Epithelial cell of prostate (primary cell): ENCODE data around the gene SLC11A2.
A peak's percentile ranks its signal among the peaks of the same experiment; 100 is the strongest.
"Not testable (repeated sequence)": the region's sequence is repeated elsewhere in the genome, so short reads cannot be mapped to it uniquely, and the experiment has no call there.

Source experiments
- DNase-seq: peaks from one replicate; pipeline ENCODE4 v3.0.0-alpha.2; 2011; ENCODE audit warnings: low read depth, low spot score
- H3K27ac ChIP-seq: fragments of 450-650 bp; 2 replicates; pipeline ENCODE4 v1.5.1; 2017; ENCODE audit warnings: mild to moderate bottlenecking

Gene SLC11A2

GRCh38 chr12:50999093-50999492 is 27.1 kb downstream of the SLC11A2 start:
- no peak overlapping the region for H3K27ac ChIP-seq
- no peak for DNase-seq

GRCh38 chr12:50992819-50993218 is 33.4 kb downstream of the SLC11A2 start:
- DNase-seq = no peak

DNA sequence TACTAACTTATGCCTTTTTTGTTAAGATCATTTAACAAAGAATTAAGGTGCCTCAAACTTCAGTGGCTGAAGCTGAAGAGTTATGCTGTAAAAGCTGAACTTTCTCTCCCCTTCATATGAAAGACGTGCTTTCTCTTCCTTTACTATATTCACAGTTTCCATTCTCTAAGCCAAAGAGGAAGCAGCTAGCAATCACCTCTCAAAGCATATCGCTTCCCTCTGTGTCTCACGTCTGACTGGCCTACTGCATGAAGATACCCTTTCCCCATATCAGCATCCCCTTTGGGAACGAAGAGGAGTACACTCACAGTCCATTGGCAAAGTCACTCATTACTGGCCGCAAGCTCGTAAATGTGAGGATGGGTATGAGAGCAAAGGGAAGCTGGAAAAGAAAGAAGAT is 34.9 kb downstream of the SLC11A2 start:
- no peak for DNase-seq
- no peak overlapping the region for H3K27ac ChIP-seq

More at GRCh38 chr12:50992819-50993218, 33.4 kb downstream of the SLC11A2 start:
- no peak overlapping the region for H3K27ac ChIP-seq

DNA sequence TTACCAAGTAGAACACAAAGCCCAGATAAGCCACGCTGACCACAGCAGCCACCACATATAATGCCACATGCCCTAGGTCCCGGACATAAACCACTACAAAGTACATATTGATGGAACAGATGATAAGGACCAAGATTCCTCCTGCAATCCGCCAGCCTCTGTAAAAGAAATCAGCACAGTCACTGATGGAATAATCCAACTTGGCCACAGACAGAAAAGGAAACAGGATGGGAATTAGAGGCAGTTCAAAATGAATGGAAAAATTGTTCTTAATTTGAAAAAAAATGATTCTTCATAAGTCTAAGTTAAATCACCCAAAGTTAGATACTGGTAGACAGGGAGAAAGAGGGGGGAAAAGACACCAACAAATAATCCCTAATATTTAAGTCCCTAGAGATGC is 35.4 kb downstream of the SLC11A2 start:
- DNase-seq = no peak
- H3K27ac ChIP-seq = no peak overlapping the region

- DNase-seq = no peak
- no peak overlapping the region for H3K27ac ChIP-seq
Measured at GRCh38 chr12:50990147-50990727, 35.9 kb downstream of the SLC11A2 start.

- no peak overlapping the region for H3K27ac ChIP-seq
- DNase-seq = no peak
Measured at GRCh38 chr12:50988871-50989270, 37.3 kb downstream of the SLC11A2 start.

DNA sequence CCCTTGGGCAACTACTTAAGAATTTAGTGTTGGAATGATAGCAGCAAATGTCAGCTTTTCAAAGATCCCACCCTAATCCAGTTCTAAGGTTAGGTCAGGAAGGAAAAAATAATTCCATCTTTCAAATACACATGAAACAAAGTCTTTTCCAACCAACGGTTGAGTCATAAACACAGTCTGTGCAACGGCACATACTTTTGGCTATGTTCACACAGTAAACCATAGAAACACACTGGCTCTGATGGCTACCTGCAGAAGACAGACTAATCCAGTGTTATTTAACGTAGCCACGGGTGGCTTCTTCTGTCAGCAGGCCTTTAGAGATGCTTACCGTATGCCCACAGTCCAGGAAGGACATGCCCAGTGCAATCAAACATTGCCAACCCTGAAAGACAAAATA is 38.1 kb downstream of the SLC11A2 start:
- H3K27ac ChIP-seq = no peak overlapping the region
- no peak for DNase-seq

GRCh38 chr12:50986966-50987737 is 39.0 kb downstream of the SLC11A2 start:
- H3K27ac ChIP-seq = no peak overlapping the region
- DNase-seq = no peak

DNA sequence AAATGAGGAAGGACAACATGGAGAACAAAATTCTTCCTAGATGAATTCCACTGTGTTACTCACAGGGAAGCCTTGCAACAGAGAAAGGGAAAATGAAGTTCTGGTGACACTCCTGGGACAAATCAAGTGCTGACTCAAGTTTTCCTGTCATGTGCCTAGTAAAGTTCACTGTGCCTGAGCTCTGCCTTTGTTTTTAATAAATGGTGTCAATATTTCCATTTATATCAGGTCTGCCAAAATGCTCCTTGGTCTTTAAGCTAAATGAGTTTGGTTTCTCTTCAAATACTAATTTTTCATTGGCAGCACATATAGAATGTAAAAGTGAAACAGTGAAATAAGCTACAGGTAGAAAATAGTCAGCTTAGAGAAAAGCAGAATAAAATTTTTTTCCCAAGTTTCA is 40.9 kb downstream of the SLC11A2 start:
- no peak for DNase-seq
- H3K27ac ChIP-seq = peak overlapping the region; percentile 64

GRCh38 chr12:50984586-50985298 is 41.4 kb downstream of the SLC11A2 start:
- no peak for DNase-seq
- peak overlapping the region; percentile 64 for H3K27ac ChIP-seq

- H3K27ac ChIP-seq = no peak overlapping the region
- no peak for DNase-seq
Measured at GRCh38 chr12:50981319-50982239, 44.6 kb downstream of the SLC11A2 start.

GRCh38 chr12:50980545-50980944 is 45.6 kb downstream of the SLC11A2 start:
- no peak for DNase-seq
- no peak overlapping the region for H3K27ac ChIP-seq

- DNase-seq = no peak
- no peak overlapping the region for H3K27ac ChIP-seq
Measured at GRCh38 chr12:50979369-50980052, 46.7 kb downstream of the SLC11A2 start.

DNA sequence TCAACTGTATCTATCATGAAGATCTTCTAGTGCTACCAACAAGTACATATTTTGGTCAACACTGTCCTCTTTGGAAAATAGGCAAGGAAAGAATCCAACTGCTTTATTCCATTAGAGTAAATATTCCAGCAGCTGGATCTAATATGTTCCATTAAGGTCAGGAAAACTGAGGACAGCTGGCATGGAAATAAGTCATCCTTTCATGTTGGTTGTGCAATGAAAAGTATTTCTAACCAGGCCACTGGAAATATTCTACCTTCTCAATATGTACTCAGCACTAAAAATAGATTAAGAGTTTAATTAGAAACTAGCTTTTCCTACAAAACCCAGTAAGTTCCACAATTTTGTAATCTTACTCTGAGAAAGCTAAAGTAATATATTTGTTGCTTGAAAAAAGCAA is 54.2 kb downstream of the SLC11A2 start:
- no peak for DNase-seq
- no peak overlapping the region for H3K27ac ChIP-seq

DNA sequence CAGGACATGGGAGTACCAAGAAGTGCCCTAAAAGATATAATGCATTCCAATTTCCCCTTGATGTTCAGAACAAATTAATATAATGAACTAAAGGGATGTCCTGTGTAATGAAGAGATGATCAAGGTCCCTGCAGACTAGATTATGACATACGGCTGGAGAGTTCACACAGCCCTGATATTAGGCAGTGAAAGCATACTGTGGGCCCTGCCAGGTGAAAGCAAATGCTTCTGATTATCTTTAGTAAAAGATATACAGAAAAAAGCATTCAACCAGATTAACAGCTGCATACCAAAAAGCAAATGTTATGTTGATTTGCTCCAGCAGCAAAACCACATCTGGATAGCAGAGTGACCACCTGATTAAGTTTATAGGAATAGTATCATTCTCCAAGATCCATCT is 61.8 kb downstream of the SLC11A2 start:
- H3K27ac ChIP-seq = no peak overlapping the region
- DNase-seq = no peak

- no peak for DNase-seq
- H3K27ac ChIP-seq = no peak overlapping the region
Measured at GRCh38 chr12:50961708-50962107, 64.5 kb downstream of the SLC11A2 start.

DNA sequence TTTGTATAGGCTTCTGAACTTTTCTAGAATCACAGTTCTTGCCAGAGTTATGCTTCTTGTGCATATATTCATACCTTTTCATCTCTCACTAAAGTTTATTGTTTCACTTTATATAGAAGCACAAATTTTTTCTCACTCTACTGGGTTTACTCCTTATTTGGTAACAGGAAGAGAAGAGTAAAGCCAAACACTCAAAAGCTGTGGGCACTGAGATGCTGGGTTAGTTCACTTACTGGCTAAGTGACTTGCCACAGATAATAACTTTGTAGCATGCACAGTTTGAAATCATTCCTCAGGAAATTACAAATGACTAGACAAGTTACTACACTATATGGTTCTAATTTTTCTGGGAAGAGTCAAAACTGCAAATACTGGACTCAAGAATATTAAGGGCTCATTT is 66.1 kb downstream of the SLC11A2 start:
- H3K27ac ChIP-seq = no peak overlapping the region

DNA sequence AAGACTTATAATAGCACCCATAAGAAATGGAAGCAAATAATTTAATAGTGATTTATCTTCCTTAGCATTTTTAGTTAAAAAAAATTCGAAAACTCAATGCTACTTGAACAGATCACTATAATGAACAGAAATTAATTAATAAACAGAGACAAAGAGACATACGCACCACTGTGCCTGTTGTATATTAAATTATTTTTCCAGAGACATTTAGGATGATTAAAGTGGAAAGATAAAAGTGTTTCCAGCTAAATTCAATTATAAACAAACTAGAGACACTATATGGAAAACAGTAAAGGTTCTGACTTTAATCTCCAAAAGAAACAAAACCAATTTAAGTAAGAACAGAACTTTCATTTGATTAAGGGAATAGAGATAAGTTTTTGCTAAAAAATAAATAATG is 70.5 kb downstream of the SLC11A2 start:
- no peak overlapping the region for H3K27ac ChIP-seq
- DNase-seq = no peak

More for the DNA sequence above, 66.1 kb downstream of the SLC11A2 start:
- DNase-seq = no peak

- H3K27ac ChIP-seq = no peak overlapping the region
- no peak for DNase-seq
Measured at GRCh38 chr12:50955288-50955687, 70.9 kb downstream of the SLC11A2 start.

- not testable (repeated sequence) for DNase-seq, H3K27ac ChIP-seq
Measured at GRCh38 chr12:50954789-50955188, 71.4 kb downstream of the SLC11A2 start.
